Neural cell (in vitro differentiated cells): ENCODE measurements around the gene ZNF839. TPM values are rescaled to one million over a fixed set of nuclear protein-coding genes. Genes with fewer than 3 reads are reported as not detected.

Experiments
- H2AFZ ChIP-seq: fragments of 200-600, 300-800 bp; sonication (generic), shearing (Covaris generic); 2 replicates; pipeline ENCODE4 v1.6.0; 2014; ENCODE audit warnings: low read depth, mild to moderate bottlenecking, antibody characterized with exemption, low read length, moderate library complexity
- H3F3A ChIP-seq: fragments of 200-600 bp; shearing (Covaris generic); 2 replicates; pipeline ENCODE4 v1.6.1; 2016; ENCODE audit warnings: mild to moderate bottlenecking, moderate library complexity, mixed read lengths, antibody characterized with exemption, low read length; ENCODE audit not compliant: insufficient read depth, poor library complexity, severe bottlenecking
- H3K27ac ChIP-seq: fragments of 200-600, 300-800 bp; sonication (generic), shearing (Covaris generic); 2 replicates; pipeline ENCODE4 v1.5.1; 2014; ENCODE audit warnings: mild to moderate bottlenecking, low read length, moderate library complexity
- H3K27me3 ChIP-seq: fragments of 300-800, 200-600 bp; sonication (generic), shearing (Covaris generic); 2 replicates; pipeline ENCODE4 v1.6.0; 2014; ENCODE audit warnings: mild to moderate bottlenecking, low read depth, low read length, moderate library complexity; ENCODE audit not compliant: insufficient read depth
- H3K36me3 ChIP-seq: fragments of 300-800, 200-600 bp; sonication (generic), shearing (Covaris generic); 2 replicates; pipeline ENCODE4 v1.5.1; 2014; ENCODE audit warnings: mild to moderate bottlenecking, antibody characterized with exemption, low read length, moderate library complexity; ENCODE audit not compliant: insufficient read depth
- H3K4me2 ChIP-seq: fragments of 300-800, 200-600 bp; sonication (generic), shearing (Covaris generic); 2 replicates; pipeline ENCODE4 v1.6.0; 2014; ENCODE audit warnings: mild to moderate bottlenecking, low read length
- H3K4me3 ChIP-seq: fragments of 300-800, 200-600 bp; sonication (generic), shearing (Covaris generic); 2 replicates; pipeline ENCODE4 v1.5.1; 2014; ENCODE audit warnings: mild to moderate bottlenecking, low read length, moderate library complexity
- H3K79me2 ChIP-seq: fragments of 200-600 bp; shearing (Covaris generic); replicated peaks from 2 replicates; pipeline ENCODE4 v1.6.0; 2014; ENCODE audit warnings: mild to moderate bottlenecking, low read length, moderate library complexity; ENCODE audit not compliant: insufficient read depth
- H3K9ac ChIP-seq: fragments of 300-800, 200-600 bp; sonication (generic), shearing (Covaris generic); 2 replicates; pipeline ENCODE4 v1.6.1; 2016; ENCODE audit warnings: mild to moderate bottlenecking, low read length, mixed read lengths
- H3K9me2 ChIP-seq: fragments of 200-600 bp; shearing (Covaris generic); 2 replicates; pipeline ENCODE4 v1.6.1; 2016; ENCODE audit warnings: mild to moderate bottlenecking, low read length, mixed read lengths; ENCODE audit not compliant: insufficient read depth
- H3K9me3 ChIP-seq: fragments of 200-600, 300-800 bp; sonication (generic), shearing (Covaris generic); 2 replicates; pipeline ENCODE4 v1.6.1; 2016; ENCODE audit warnings: mild to moderate bottlenecking, mixed run types, low read length, moderate library complexity, mixed read lengths
- H4K20me1 ChIP-seq: fragments of 200-600 bp; shearing (Covaris generic); 2 replicates; pipeline ENCODE4 v1.6.1; 2016; ENCODE audit warnings: mild to moderate bottlenecking, mixed run types; ENCODE audit not compliant: insufficient read depth
- CTCF ChIP-seq: fragments of 450-650 bp; IDR thresholded peaks from 2 replicates; pipeline ENCODE4 v1.5.1; 2014; ENCODE audit warnings: antibody characterized with exemption, mild to moderate bottlenecking, moderate library complexity; ENCODE audit not compliant: poor library complexity, severe bottlenecking
- EP300 ChIP-seq: fragments of 450-650 bp; conservative IDR thresholded peaks from 2 replicates; pipeline ENCODE4 v1.6.1; 2014; ENCODE audit warnings: antibody characterized with exemption, mild to moderate bottlenecking, moderate library complexity; ENCODE audit not compliant: poor library complexity, severe bottlenecking
- EZH2 ChIP-seq: fragments of 200-600, 300-800 bp; shearing (Covaris generic), sonication (generic); IDR thresholded peaks from 2 replicates; pipeline ENCODE4 v1.6.1; 2014; ENCODE audit warnings: antibody characterized with exemption, low read length, borderline replicate concordance, mild to moderate bottlenecking; ENCODE audit not compliant: insufficient read depth, poor library complexity, severe bottlenecking
- MXI1 ChIP-seq: fragments of 450-650 bp; conservative IDR thresholded peaks from 2 replicates; pipeline ENCODE4 v1.6.1; 2014; ENCODE audit warnings: antibody characterized with exemption, mild to moderate bottlenecking; ENCODE audit not compliant: poor library complexity, severe bottlenecking
- POLR2AphosphoS5 ChIP-seq: IDR thresholded peaks from 2 replicates; pipeline ENCODE4 v1.6.1; 2012
- RAD21 ChIP-seq: fragments of 450-650 bp; conservative IDR thresholded peaks from 2 replicates; pipeline ENCODE4 v1.6.1; 2014; ENCODE audit warnings: antibody characterized with exemption, mild to moderate bottlenecking, moderate library complexity
- SMC3 ChIP-seq: fragments of 450-650 bp; conservative IDR thresholded peaks from 2 replicates; pipeline ENCODE4 v1.6.1; 2014; ENCODE audit warnings: antibody characterized with exemption, mild to moderate bottlenecking, moderate library complexity; ENCODE audit not compliant: poor library complexity
- TAF1 ChIP-seq: IDR thresholded peaks from 2 replicates; pipeline ENCODE4 v1.6.1; 2012; ENCODE audit warnings: low read depth
- polyA plus RNA-seq: library from polyadenylated mRNA; depleted of rRNA; stranded (reverse); fragments of >200 nt; gene quantifications from 2 replicates; pipeline ENCODE4 v1.2.3, GENCODE V29; 2014
- TF ChIP-seq, protein P1 (sequence below): IDR thresholded peaks from 2 replicates; pipeline ENCODE4 v1.6.1; 2012; ENCODE audit warnings: borderline replicate concordance

Gene ZNF839
- polyA plus RNA-seq, 1 donor from 2014 or later, result 15.3 TPM

GRCh38 chr14:102346645-102347044 is 27.1 kb downstream of the ZNF839 start:
- Histone ChIP-seq H3K27me3 (no peaks in the 10 kb centered on the region), H3K9me3 (no peaks in the 10 kb centered on the region), H3K27ac (no peak overlapping the region), H3K4me3 (no peak overlapping the region), H3K79me2 (no peaks in the 10 kb centered on the region), H3K36me3 (no peaks in the 10 kb centered on the region), H3K9me2 (no peaks in the 10 kb centered on the region), H3K4me2 (no peak overlapping the region), H3K9ac (no peak overlapping the region), H2AFZ (no peak overlapping the region), H3F3A (peaks cover 2% of the 10 kb centered on the region), H4K20me1 (no peaks in the 10 kb centered on the region)
- no peak for TF ChIP-seq RAD21
- no peak for TF ChIP-seq MXI1
- no peak for TF ChIP-seq CTCF
- TF ChIP-seq EP300, result no peak
- TF ChIP-seq, protein P1, sequence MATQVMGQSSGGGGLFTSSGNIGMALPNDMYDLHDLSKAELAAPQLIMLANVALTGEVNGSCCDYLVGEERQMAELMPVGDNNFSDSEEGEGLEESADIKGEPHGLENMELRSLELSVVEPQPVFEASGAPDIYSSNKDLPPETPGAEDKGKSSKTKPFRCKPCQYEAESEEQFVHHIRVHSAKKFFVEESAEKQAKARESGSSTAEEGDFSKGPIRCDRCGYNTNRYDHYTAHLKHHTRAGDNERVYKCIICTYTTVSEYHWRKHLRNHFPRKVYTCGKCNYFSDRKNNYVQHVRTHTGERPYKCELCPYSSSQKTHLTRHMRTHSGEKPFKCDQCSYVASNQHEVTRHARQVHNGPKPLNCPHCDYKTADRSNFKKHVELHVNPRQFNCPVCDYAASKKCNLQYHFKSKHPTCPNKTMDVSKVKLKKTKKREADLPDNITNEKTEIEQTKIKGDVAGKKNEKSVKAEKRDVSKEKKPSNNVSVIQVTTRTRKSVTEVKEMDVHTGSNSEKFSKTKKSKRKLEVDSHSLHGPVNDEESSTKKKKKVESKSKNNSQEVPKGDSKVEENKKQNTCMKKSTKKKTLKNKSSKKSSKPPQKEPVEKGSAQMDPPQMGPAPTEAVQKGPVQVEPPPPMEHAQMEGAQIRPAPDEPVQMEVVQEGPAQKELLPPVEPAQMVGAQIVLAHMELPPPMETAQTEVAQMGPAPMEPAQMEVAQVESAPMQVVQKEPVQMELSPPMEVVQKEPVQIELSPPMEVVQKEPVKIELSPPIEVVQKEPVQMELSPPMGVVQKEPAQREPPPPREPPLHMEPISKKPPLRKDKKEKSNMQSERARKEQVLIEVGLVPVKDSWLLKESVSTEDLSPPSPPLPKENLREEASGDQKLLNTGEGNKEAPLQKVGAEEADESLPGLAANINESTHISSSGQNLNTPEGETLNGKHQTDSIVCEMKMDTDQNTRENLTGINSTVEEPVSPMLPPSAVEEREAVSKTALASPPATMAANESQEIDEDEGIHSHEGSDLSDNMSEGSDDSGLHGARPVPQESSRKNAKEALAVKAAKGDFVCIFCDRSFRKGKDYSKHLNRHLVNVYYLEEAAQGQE, result no peak
- TF ChIP-seq SMC3, result no peak
- no peak for TF ChIP-seq TAF1
- no peak for TF ChIP-seq POLR2AphosphoS5
- TF ChIP-seq EZH2, result no peak

DNA sequence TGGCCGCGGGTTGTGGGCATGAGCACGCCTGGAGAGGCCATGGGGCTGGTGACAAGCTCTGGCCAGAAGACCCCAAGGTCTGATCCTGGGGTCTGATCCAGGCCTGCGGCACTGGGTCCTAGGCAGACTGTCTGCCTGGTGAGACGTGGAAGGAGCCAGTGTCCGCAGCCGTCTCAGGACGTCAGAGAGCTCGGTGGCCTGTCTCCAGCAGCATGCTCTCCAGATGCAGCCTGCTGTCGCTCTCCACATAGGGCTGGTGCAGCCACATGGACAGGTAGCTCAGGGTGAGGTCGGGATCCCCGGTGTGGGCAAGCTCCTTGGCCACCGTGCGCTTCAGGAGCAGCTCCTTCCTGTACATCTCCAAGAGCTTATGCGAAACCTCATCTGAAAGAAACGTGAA is 28.8 kb downstream of the ZNF839 start:
- H3K36me3 ChIP-seq, result no peaks in the 10 kb centered on the region
- TF ChIP-seq POLR2AphosphoS5, result no peak
- no peak for TF ChIP-seq CTCF
- no peak for TF ChIP-seq SMC3
- TF ChIP-seq MXI1, result no peak
- no peak for TF ChIP-seq EP300
- no peak for TF ChIP-seq EZH2
- TF ChIP-seq RAD21, result no peak
- TF ChIP-seq, protein P1, result no peak
- no peak for TF ChIP-seq TAF1

More for the DNA sequence above, 28.8 kb downstream of the ZNF839 start:
- Histone ChIP-seq H3K27ac (no peak overlapping the region), H2AFZ (no peak overlapping the region), H3K4me3 (no peak overlapping the region), H3K27me3 (no peaks in the 10 kb centered on the region), H4K20me1 (no peaks in the 10 kb centered on the region), H3F3A (no peaks in the 10 kb centered on the region), H3K79me2 (no peaks in the 10 kb centered on the region), H3K9me2 (no peaks in the 10 kb centered on the region), H3K4me2 (no peak overlapping the region), H3K9ac (no peak overlapping the region), H3K9me3 (no peaks in the 10 kb centered on the region)
